Ishikawa (cell line): ENCODE data around the gene SARDH.

ENCODE experiments used
- CEBPB ChIP-seq: IDR thresholded peaks from 2 replicates; pipeline ENCODE4 v1.6.1; 2012
- CREB1 ChIP-seq: IDR thresholded peaks from 2 replicates; pipeline ENCODE4 v1.6.1; 2012; ENCODE audit warnings: low read depth
- EGR1 ChIP-seq: IDR thresholded peaks from 2 replicates; pipeline ENCODE4 v1.6.1; 2012
- EP300 ChIP-seq: IDR thresholded peaks from 2 replicates; pipeline ENCODE4 v1.6.1; 2012; ENCODE audit warnings: borderline replicate concordance
- FOXM1 ChIP-seq: IDR thresholded peaks from 2 replicates; pipeline ENCODE4 v1.6.1; 2012; ENCODE audit warnings: low read depth, borderline replicate concordance
- MAX ChIP-seq: IDR thresholded peaks from 2 replicates; pipeline ENCODE4 v1.6.1; 2012
- NFIC ChIP-seq: IDR thresholded peaks from 2 replicates; pipeline ENCODE4 v1.6.1; 2012
- RAD21 ChIP-seq: IDR thresholded peaks from 2 replicates; pipeline ENCODE4 v1.6.1; 2012; ENCODE audit warnings: low read depth
- REST ChIP-seq: IDR thresholded peaks from 2 replicates; pipeline ENCODE4 v1.6.1; 2012; ENCODE audit warnings: low read depth, mild to moderate bottlenecking
- TAF1 ChIP-seq: IDR thresholded peaks from 2 replicates; pipeline ENCODE4 v1.6.1; 2012; ENCODE audit warnings: low read depth, mild to moderate bottlenecking
- TCF12 ChIP-seq: IDR thresholded peaks from 2 replicates; pipeline ENCODE4 v1.6.1; 2012; ENCODE audit warnings: low read depth
- TEAD4 ChIP-seq: IDR thresholded peaks from 2 replicates; pipeline ENCODE4 v1.6.1; 2012
- USF1 ChIP-seq: IDR thresholded peaks from 2 replicates; pipeline ENCODE4 v1.6.1; 2012
- YY1 ChIP-seq: IDR thresholded peaks from 2 replicates; pipeline ENCODE4 v1.6.1; 2012; ENCODE audit warnings: low read depth
- ZBTB7A ChIP-seq: IDR thresholded peaks from 2 replicates; pipeline ENCODE4 v1.6.1; 2012; ENCODE audit warnings: low read depth

SARDH gene

GRCh38 chr9:133701981-133702797, 36.0 kb downstream of the SARDH start:
- no peak for TF ChIP-seq MAX
- no peak for TF ChIP-seq CREB1
- TF ChIP-seq FOXM1 = no peak
- TF ChIP-seq REST = no peak
- TF ChIP-seq EGR1 = no peak
- no peak for TF ChIP-seq CEBPB
- TF ChIP-seq YY1 = no peak
- no peak for TF ChIP-seq ZBTB7A
- TF ChIP-seq TAF1 = no peak
- TF ChIP-seq RAD21 = no peak
- TF ChIP-seq TEAD4 = no peak
- TF ChIP-seq TCF12 = no peak
- no peak for TF ChIP-seq USF1
- TF ChIP-seq EP300 = no peak
- TF ChIP-seq NFIC = no peak

- no peak for TF ChIP-seq YY1
These were observed 36.7 kb downstream of the SARDH start for GRCh38 chr9:133701321-133701980.

GRCh38 chr9:133700819-133701320, 37.3 kb downstream of the SARDH start:
- no peak for TF ChIP-seq RAD21
- TF ChIP-seq TAF1 = no peak
- TF ChIP-seq TEAD4 = no peak

- TF ChIP-seq MAX = no peak
These were observed 38.6 kb downstream of the SARDH start for GRCh38 chr9:133699546-133699945.

GRCh38 chr9:133696071-133696472, 42.1 kb downstream of the SARDH start:
- no peak for TF ChIP-seq TAF1
- no peak for TF ChIP-seq FOXM1
- no peak for TF ChIP-seq EGR1
- no peak for TF ChIP-seq CREB1
- TF ChIP-seq REST = no peak
- TF ChIP-seq TEAD4 = no peak
- TF ChIP-seq TCF12 = no peak
- no peak for TF ChIP-seq CEBPB
- no peak for TF ChIP-seq EP300
- TF ChIP-seq MAX = no peak
- no peak for TF ChIP-seq ZBTB7A
- no peak for TF ChIP-seq RAD21
- no peak for TF ChIP-seq YY1
- no peak for TF ChIP-seq USF1
- TF ChIP-seq NFIC = no peak

- TF ChIP-seq TCF12 (no peak), TAF1 (no peak), EP300 (no peak), CEBPB (no peak), CREB1 (no peak), USF1 (no peak)
These were observed 43.5 kb downstream of the SARDH start for GRCh38 chr9:133694686-133695085.
